NCI-H82 (cell line): Measurements from ENCODE around the gene DLG5.

Experiments
- DNase-seq: peaks from one replicate; lab custom pipeline; 2025; lab: John Stamatoyannopoulos, UW

The DLG5 gene

DNA sequence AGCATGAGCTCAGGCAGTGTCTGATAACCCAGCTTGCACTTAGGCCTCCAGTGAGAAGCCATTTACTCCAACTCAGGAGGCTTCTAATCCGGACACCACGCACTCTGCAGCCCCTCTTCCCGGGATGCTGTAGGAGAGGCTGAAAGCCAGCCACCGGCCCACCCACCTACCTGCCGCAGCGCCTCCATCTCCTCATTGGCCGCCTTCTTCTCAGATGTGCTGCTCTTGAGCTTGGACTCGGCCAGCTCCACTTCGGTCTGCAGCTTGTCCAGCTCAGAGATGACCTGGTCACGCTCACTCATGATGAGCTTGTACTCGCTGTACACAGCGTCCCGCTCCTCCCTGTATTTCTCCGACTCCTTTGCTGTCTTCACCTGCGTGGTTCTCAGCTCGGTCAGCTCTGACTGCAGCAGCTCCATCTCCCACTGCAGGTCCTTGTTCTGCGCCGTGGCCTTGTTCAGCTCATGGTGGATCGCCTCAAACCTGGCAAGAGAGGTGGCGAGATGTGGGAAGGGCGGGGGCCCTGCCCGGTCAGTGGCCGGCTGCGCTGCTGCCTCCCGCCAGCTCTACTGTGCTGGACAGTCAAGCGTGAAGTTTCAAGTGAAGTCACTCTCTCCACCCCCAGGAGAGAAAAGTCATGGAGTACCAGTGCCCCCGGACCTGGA is 84.7 kb downstream of the DLG5 start:
- DNase-seq: no peak

DNA sequence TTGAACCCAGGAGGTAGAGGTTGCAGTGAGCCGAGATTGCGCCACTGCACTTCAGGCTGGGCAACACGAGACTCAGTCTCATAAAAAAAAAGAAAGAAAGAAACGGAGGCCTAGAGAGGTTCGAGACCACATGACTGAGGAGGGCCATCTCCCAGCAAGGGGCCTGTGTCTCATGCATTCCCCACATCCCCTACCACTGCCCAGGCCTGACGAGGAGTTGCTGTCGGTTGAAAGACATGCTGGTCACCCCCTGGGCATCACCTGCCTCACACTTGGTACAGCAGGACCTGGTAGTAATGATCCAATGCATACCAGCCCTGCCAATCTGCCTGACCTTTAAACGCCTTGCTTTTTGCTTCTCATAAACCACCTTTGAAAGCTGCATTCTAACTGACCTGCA is 85.9 kb downstream of the DLG5 start:
- no peak for DNase-seq

DNA sequence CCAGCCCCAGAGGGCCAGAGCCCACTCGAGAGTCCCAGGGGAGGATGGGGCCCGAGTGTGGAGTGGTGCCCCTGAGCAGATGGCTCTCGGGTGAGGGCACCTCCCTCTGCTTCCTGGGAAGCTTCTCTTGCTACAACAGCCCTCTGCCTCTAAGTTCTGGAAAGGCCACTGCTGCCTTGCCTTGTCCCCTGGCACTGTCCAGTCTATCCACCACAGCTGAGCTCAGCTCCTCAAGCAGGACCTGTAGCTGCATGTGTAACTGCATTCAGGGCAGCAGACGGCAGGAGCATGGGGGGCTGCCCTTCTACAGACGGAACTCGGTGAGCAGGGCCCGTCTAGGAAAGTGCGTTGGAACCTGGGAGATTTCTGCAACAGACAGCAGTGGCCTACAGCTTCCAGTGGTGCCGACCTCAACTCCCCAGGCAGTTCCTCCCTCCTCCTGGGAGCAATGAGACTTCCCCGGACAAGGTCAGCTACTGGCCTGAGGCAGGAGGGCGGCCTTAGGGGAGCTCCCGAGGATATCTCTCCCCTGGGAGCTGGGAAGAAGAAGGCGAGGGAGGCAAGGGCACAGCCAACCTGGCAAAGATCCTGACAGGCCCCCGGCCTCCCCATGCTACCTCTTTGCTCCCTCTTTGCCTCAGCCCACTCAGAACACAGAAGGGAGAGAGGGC is 88.5 kb downstream of the DLG5 start:
- no peak for DNase-seq

DNA sequence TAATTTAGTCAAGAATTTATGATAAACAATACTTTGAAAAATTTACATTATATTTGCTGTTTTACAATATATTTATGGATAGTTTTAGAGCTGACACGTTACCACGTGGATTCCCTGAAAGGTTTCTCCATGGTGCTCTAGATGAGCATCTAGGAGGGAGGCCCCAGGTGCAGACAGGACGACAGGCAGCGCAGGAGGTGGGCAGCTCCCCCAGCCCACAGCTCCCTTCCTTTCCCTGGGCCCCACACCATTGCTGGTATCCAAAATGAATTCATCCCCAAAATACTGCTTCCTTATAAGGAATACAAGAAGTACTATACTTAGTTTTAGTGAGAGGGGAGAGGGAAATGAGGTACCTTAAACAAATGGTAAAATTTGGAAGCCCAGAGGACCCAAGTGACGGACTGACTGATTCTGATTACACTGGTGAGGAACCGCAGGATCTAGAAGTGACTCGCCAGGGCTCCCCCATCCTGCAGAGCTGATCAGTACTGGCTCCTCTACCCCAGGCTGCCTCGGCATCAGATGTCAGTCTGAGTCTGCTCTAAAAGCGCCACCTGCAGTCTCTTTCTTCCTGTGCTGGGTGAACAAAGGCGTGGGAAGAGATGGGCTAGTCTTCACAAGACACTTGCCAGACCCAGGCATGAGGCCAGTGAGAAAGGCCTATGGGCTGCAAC is 89.2 kb downstream of the DLG5 start:
- DNase-seq: peak; percentile 58

DNA sequence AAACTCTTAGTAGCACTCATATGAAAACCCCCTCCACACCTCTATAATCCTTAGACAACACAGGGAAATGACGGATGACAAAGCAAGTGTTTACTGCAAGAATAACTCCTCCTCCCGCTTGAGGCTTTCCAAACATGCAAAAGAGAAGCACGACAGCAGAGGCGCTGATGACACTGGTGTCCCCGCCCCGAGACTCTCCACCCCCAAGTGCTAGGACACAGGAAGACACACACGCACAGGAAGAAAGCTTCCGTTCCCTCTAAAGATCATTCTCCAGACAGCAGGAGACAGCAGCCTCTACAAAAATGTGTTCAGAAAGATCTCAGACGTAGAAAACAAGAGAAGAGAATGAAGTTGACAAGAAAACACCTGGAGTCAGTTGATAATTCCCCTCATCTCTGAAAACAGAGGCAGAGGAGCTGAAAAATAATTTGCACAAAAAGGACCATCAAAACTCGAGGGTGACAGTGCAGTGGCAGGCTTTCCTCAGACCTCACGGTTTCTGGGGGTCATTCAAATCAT is 90.2 kb downstream of the DLG5 start:
- peak; percentile 54 for DNase-seq

DNA sequence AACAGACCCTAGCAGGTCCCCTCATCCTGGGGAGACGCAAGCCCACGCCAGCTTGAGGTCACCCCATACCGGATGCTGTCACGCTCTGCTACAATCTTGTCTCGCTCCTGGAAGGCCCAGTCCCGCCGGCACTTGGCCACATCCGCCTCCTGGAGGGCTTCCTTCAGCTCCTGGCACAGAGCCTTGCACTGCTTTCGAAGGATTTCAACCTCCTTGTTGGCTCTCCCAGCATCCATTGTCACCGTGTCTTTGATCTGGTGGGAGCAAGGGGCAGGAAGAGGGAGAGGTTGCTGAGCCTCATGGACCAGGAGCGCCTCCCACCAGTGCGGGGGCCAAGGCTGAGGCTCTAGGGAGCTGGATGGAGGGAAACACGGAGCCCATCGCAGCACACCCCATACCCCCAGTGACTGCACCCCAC is 90.9 kb downstream of the DLG5 start:
- no peak for DNase-seq

DNA sequence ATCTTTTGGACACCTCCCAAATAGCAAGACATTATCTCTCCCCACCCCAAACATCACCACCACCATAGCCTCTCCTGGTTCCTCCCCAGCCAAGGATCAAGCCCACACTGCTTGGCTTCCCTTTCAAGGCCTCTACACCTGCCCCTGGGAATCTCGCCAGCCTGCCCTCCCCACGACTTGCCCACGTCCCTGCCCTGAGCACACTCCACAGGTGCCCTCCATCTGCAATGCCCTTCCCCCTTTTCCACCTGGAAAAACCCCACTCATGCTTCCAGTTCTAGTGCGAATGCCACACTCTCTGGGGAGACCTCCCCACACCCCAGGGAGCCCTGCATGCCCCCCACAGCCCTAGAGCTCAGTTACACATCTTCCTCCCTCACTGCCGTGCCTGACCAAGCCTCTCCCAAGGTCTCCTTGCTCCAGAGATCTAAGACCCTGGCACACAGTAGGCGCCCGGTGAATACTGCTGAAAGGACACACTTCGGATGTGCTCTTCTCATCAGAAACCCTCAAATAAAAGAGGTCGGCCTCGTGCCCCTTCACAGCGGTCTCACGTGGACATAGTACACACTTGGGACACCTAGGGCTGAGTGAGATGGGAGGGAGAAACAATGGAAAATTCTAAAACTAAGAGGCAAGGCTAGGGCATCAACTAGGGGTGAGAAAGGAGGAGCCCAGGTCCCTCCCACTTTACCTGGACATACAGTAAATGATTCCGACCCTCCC is 91.4 kb downstream of the DLG5 start:
- DNase-seq: no peak

DNA sequence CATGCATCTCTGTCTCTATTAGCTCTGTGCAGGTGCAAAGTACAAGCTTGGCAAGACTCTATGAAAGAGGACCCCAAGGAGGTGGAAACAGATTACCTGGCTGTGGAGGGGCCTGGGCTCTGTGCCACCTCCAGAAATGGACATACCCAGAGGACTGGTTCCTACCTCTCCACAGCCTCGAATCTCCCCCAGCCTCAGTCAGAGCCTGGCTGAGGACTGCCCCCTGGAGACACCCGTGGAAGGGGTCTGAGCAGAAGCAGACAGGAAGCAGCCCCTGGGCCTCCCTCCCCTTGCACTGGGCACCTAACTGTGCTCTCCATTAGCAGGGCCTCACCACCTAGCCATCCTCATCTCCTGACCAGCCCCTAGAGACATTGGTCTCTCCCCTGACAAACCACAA is 92.0 kb downstream of the DLG5 start:
- no peak for DNase-seq

DNA sequence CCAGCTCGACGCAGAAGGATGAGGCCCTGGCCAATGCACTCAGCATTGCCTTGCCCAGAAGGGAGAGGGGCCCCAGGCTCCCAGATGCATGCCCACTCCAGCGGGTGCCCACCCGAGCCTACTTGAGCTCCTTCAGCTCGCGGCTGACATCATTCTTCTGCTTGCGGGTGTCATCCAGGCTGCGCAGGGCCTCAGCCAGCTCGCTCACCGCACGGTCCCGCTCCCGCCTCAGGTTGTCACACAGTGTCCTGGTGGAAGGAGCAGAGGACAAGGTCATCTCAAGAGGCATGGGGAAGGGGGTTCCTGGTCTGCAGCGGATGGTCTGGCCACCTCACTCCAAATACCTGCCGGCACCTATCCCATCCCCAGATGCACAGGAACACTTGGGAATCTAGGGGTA is 92.8 kb downstream of the DLG5 start:
- no peak for DNase-seq

DNA sequence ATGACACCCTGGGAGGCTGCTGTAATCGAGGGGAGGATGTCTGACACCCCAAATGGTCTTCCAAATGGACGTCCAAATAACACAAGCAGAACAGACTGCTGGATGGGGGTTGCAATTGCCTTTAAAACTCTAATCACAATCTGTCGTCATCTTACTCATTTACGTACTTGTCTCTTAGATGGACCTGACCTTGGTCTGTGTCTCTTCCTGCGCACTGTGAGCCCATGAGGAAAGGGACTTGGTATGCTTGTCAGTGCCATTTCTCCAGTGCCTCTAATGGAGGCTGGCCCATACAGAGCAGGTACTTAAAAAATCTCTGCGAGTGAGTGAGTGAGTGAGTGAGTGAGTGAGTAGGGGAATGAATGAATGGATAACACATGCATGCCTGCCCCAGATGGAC is 93.3 kb downstream of the DLG5 start:
- no peak for DNase-seq

DNA sequence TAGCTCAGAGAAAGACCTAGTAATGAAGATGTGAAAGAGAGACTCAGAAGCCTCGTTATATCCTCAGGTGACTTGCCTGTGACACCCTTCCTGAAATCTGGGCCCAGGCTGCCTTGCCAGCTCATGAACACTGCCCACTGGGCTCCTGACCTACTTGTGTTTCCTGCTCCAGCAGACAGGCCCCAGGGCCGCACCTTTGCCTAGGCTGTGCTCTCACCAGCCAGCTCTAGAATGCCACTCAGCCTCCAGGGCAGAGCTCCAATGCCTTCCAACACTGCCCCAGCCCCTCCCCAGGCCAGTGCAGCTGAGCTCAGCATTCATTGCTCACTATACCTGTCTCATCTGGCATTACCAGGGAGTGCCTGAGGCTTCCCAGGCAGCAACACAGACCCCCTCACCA is 94.3 kb downstream of the DLG5 start:
- DNase-seq: no peak

DNA sequence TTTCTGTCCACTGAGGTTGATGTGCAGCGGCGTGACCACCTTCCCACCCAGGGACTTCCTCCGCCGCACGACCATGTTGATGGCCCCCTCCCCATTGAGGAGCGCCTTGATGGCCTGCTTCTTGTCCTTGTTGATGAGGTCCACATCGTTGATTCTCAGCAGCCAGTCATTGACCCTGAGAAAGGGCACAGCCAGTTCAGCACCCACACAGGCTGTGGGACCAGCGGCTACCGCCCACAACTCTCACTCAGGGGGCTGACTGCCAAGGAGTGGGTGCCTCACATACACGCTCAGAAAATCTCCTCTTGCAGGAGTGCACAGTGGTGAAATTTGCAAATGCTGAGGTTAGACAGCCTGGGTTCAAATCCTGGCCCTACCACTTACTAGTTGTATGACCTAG is 97.2 kb downstream of the DLG5 start:
- no peak for DNase-seq

DNA sequence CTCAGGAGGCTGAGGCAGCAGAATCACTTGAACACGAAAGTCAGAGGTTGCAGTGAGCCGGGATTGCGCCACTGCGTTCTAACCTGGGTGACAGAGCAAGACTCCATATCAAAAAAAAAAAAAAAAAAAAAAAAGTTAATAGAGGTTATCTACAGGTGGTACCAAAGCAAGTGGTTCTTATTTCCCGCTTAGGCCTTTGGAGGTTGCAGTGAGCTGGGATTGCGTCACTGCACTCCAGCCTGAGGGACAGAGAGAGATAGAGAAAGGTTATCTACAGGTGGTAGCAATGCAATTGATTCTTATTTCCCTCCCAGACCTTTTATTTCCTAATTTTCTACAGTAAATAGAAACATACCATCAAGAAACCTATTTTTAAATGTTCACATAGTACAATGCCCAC is 98.2 kb downstream of the DLG5 start:
- DNase-seq: no peak

DNA sequence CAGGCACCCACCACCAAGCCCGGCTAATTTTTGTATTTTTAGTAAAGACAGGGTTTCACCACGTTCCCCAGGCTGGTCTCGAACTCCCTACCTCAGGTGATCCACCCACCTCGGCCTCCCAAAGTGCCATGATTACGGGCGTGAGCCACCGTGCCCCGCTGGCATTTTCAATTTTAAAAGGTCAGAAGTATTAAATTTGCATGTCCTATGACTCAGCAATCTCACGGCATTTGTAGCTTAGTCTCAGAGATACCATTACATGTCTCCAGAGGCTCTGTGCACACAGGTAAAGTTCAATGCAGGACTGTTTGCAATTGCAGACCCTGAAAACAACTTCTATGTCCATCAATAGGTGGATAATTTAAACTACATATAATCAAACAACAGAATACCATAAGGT is 99.2 kb downstream of the DLG5 start:
- no peak for DNase-seq

DNA sequence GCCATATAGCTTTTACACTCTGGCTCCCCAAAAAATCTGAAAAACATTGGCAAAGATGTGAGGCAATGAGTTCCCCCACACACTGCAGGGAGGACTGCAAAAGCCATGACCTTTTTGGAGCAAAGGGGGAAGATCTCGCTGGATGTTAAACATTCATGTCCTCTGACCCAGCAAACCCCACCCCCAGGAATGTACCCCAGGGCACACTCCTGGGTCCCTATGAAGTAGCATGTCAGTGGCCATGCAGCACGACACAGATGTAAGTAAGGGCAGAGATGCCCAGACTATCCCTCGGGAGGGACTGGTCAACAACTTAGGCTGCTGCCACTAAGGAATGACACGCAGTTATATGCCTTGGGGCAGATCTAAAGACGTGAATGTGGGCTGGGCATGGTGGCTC is 100.6 kb downstream of the DLG5 start:
- no peak for DNase-seq

DNA sequence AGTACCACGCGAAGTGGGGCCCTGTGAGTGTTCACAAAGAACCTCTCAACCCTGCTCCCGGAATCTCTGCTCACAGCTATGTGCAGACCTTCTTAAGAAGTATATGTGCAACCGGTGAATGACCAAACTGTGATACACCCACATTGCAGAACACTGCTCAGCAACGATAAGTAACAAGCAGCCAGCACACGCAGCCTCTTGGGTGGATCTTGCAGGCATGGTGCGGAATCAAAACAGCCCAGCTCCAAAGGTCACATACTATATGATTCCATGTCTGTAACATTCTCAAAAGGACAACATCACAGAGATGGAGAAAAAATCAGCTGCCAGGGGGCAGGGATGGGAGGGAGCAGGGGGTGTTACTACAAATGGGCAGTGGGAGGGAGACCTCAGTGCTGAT is 101.6 kb downstream of the DLG5 start:
- DNase-seq: no peak

DNA sequence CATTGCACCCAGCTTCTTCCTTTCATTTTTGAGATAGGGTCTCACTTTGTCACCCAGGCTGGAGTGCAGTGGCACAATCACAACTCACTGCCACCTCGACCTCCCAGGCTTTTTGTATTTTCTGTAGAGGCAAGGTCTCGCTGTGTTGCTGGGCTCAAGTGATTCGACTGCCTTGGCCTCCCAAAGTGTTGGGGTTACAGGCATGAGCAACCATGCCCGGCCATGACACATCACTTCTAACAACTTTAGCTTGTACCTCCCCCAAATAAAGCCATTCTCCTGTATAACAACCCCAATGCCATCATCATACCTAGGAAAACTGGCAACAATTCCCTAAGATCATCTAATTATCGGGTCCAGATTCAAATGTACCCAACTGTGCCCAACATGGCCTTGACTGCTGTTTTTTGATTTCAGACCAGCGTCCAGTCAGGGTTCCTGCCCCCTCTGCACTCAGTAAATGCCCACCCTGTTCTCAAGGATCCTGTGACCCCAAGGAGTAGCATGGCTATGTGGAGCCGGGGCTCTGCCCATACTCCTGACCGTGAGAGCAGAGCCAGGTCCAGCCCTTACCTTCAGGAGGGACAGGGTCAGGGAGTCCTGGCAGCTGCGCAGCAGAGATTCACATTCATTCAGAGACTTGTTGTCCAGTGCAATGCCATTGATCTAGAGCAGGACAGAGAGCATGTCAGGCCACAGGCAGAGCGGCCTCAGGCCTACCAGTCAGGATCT is 102.6 kb downstream of the DLG5 start:
- no peak for DNase-seq

DNA sequence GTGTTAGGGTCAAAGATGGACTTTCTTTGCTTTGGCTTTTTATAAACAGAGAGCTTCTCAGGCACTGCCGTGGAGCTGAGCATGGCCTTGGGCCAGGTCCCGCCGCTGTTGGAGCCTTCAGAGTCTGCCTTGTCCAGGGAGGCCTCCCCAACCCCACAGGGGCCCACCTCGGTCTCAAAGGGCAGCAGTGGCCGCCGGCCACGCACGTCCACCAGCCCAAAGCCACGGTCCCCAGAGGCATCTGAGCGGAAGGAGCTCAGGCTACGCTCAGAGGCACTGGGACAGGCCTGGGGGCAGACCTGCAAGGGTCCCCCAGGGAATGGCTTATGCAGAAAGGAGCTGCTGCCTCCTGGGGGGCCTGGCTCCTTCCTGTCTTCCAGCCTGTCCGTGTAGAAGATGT is 105.0 kb downstream of the DLG5 start:
- DNase-seq: no peak

DNA sequence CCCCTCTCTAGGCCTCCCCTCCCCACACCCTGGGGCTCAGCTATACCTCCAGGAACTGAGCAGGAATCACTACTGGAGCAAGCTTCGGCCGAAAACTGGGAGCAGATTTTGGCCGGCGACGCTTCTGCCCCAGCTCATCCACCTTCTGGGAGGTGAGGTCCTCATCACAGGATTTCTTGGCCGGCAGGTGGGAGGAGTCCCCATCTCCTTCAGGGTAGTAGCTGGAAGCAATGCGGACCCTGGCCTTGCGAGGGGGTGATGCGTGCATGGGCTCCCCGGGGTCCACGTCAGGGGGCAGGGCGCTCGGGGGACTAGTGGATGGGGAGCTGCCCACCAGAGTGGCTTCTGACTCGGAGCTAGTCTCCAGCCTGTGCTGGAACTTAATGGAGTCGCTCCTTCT is 105.5 kb downstream of the DLG5 start:
- DNase-seq: no peak

DNA sequence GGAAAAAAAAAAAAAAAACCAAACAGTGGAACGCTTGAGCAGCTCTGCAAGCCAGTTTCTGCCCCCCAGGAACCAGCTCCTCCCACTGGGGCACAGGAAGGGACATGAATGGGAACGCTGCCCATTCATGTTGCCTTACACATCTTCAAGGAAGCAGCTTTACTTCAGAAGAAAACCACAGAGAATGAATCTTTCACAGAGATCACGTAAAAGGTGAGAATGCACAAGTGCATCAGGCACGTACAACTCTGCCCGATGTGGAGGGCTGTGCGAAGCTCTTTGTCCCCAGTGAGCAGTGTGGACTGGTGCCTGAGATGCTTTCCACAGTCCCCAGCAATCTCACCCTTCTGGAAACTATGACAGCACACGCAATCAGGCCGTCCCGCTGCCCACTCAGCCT is 106.2 kb downstream of the DLG5 start:
- no peak for DNase-seq

DNA sequence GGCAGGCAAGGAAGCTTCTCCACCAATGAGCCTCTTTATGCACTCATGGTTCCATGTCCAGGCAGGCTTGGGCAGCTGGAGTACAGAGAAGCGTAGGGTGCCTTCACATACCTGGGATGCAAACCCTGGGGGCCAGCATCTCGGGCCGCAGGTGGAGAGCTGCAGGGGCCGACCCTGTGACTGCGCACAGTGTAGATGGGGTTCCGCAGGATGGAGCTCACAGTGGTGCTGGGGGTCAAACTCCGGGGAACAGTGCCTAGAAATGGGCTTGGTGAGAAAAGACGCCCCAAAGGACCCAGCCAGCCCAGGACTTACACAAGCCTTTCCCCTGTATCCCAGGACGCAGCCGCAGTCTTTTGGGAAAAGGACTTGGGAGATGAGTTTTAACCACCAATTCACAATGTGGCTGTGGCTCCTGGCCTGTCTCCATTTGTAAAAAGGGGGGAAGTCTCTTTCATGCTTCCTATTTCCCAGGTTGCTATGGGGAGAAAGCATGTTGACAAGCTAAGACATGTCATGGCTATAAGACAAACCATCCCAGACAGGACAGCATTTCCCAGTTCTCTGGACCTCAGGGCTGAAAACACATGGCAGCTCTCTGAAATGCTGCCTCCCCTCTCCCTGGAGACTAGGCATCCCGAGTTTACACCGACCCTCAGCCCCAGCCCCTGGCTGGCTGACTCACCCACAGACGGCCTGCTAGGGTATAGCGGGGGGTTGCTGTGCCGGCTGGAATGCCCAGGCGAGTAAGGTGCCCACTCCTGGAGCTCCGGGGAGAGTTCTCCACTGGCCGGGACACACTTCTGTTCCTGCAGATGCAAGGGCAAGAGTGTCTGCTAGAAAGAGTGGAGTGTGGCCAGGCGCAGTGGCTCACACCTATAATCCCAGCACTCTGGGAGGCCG is 107.1 kb downstream of the DLG5 start:
- no peak for DNase-seq
